Limb (tissue), 2 donors: ENCODE data around the gene CHRM2.

ENCODE experiments used
- DNase-seq, 2 donors: peaks; one replicate each; pipeline ENCODE4 v3.0.0-alpha.2; 2016; ENCODE audit errors: extremely low spot score in 2 of 2

CHRM2 gene

DNA sequence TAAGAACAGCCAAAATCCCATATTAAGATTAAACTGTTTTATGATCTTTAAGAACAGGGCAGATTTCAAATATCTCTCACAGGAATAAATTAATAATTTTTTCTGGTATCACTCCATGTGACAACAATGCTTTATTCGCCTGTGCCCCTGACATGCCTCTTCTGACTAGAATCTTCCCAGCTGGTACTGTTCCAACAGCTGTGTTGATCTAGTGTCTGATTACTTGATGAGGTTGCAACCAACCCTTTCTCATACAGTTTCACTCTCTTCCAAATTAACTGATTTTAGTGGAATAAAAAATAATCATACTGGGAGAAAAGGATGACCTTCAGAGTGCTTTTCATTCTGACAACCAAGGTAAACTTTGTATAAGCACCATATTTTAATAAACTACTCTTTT is 151.9 kb downstream of the CHRM2 start:
- DNase-seq: no peak

DNA sequence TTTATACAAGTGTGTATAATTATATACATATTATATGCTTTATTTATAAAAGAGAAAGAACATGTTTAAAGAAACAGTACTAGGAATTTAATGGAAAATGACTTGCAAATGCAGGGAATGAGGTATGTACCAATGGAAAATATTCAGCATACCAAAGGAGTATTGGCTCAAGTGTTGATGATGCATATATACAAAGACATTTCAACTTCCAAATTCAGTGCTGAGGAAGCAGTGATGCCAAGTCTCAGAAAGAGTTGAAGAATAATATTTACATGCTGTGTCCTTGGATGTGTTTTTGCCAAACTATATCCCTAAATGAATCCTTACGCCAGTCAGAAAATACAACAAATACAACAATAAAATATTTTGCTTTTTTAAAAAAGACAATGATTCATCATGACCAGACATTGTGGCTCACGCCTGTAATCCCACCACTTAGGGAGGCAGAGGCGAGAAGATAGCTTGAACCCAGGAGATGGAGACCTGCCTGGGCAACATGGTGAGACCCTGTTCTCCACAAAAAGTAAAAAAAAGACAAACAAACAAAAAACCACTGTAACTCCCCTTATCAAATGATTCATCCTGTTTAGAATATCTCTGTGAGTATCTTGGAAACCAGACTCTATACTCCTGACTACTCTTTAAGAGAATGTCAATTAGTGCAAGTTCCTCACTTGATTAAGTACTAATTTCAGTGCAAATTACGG is 157.2 kb downstream of the CHRM2 start:
- no peak for DNase-seq

DNA sequence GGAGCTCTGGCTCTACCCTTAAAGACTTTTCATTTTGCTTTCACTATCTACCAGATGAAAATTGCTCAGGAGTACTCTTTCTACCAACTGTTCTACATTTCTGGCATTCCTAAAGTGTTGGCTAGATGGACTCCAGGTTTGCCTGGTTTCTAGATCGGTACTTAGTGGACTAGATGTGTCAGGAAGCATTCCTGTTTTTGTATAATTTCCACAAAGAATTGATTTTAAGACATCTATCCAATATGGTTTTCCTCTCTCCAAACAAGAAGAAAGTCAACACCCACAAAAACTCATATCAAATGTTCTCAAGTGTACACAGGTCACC is 157.7 kb downstream of the CHRM2 start:
- DNase-seq: no peak

GRCh38 chr7:137032436-137032835 is 164.0 kb downstream of the CHRM2 start:
- DNase-seq: no peak

- DNase-seq: no peak
Observed at GRCh38 chr7:137036768-137037167, 168.3 kb downstream of the CHRM2 start.

DNA sequence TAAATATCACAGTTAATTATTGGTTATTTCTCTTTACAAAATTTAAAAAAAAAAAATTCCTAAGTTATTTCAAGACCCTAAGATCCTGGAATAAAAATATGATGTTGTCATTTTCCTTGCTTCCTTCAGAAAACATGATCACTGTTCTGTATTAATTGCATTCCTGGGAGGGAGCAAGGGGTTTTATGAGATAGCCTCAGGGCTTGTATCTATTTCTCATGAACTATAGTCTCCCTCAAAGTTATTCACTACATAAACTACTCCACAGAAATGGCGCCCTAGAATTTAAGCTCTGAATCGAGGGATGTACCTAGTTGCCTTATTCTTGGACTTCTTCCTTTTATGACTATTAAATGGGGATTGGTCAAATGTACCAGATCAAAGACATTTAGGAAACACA is 170.3 kb downstream of the CHRM2 start:
- DNase-seq: no peak

DNA sequence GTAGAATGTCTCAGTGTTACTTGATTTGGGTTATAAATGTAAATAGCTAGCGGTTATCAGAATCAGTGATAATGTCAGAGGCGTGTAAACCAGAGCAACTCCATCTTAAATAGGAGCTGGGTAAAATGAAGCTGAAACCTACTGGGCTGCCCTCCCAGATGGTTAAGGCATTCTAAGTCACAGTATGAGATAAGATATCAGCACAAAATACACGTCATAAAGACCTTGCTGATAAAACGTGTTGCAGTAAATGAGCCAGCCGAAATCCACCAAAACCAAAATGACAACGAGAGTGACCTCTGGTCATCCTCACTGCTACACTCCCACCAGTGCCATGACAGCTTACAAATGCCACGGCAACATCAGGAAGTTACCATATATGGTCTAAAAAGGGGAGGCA is 172.3 kb downstream of the CHRM2 start:
- no peak for DNase-seq

- no peak for DNase-seq
Observed at GRCh38 chr7:137045573-137045972, 177.1 kb downstream of the CHRM2 start.

DNA sequence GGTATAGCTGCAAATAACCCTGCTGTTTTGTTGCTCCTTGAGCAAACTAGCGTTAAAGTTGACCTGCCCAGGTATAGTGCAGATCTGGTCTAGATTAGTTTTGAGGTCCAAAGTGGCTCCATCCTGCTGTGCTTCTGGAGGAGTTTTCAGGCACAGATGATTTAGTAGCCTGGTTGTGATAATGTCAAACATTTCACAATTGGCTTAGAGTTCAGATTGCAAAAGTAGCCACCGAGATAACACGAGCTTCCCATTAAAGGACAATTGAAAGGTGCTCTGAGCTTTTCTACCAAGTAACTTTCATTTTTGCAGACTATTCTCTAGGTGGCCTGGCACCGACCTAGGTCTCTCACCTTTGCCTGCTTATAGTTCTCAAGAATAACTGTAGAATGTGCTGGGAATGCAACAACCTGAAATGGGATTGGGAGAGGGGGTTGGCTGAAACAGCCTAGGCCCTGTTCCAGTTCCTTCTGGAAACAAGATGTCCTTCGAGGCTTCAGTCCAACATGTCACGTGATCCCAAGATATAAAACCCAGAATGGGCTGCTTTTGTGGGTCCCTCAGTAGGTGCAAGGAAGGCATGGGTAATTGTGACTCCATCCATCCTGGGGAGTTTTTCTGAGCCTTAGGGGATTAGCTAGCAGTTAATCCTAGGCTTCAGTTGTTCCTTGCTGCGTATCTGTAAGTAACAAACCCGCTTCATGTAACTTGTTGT is 201.0 kb downstream of the CHRM2 start:
- DNase-seq: no peak
